HG03469 (cell line): Measurements from ENCODE around the gene SNTB2.

ENCODE experiments used
- ATAC-seq: cut with Tn5 transposase; IDR thresholded peaks from one replicate; pipeline ENCODE4 v1.9.1; 2021; ENCODE audit warnings: mild to moderate bottlenecking, moderate library complexity, moderate number of reproducible peaks; ENCODE audit not compliant: unreplicated experiment

SNTB2 gene

GRCh38 chr16:69179328-69180010, 7.5 kb upstream of the SNTB2 start:
- no peak for ATAC-seq

- ATAC-seq: no peak
Measured at GRCh38 chr16:69180011-69180338, 7.0 kb upstream of the SNTB2 start.

- no peak for ATAC-seq
Measured at GRCh38 chr16:69182730-69183416, 4.1 kb upstream of the SNTB2 start.

GRCh38 chr16:69187446-69188235, 677 bp downstream of the SNTB2 start:
- ATAC-seq: no peak

- ATAC-seq: no peak
Measured at GRCh38 chr16:69188236-69188549, 1.2 kb downstream of the SNTB2 start.

- no peak for ATAC-seq
Measured at GRCh38 chr16:69188716-69189115, 1.8 kb downstream of the SNTB2 start.

GRCh38 chr16:69190046-69190588, 3.2 kb downstream of the SNTB2 start:
- ATAC-seq: no peak

- ATAC-seq: no peak
Measured at GRCh38 chr16:69190598-69190997, 3.6 kb downstream of the SNTB2 start.

- no peak for ATAC-seq
Measured at GRCh38 chr16:69191136-69191535, 4.2 kb downstream of the SNTB2 start.

- ATAC-seq: no peak
Measured at GRCh38 chr16:69193855-69194254, 6.9 kb downstream of the SNTB2 start.

- no peak for ATAC-seq
Measured at GRCh38 chr16:69194488-69194887, 7.5 kb downstream of the SNTB2 start.

- no peak for ATAC-seq
Measured at GRCh38 chr16:69195369-69196029, 8.5 kb downstream of the SNTB2 start.

- no peak for ATAC-seq
Measured at GRCh38 chr16:69197573-69197972, 10.6 kb downstream of the SNTB2 start.

GRCh38 chr16:69199382-69199781, 12.4 kb downstream of the SNTB2 start:
- no peak for ATAC-seq

- ATAC-seq: no peak
Measured at GRCh38 chr16:69201291-69201690, 14.3 kb downstream of the SNTB2 start.

GRCh38 chr16:69201787-69202186, 14.8 kb downstream of the SNTB2 start:
- no peak for ATAC-seq

GRCh38 chr16:69204172-69204571, 17.2 kb downstream of the SNTB2 start:
- ATAC-seq: no peak

- ATAC-seq: no peak
Measured at GRCh38 chr16:69209735-69210134, 22.8 kb downstream of the SNTB2 start.

GRCh38 chr16:69217433-69217832, 30.5 kb downstream of the SNTB2 start:
- no peak for ATAC-seq

- no peak for ATAC-seq
Measured at GRCh38 chr16:69219279-69219678, 32.3 kb downstream of the SNTB2 start.

- no peak for ATAC-seq
Measured at GRCh38 chr16:69223882-69224281, 36.9 kb downstream of the SNTB2 start.
